HepG2 (cell line): ENCODE measurements around the gene PAPPA2.

Source experiments
- ARID2 ChIP-seq: sonication (generic); formaldehyde crosslinking; IDR thresholded peaks from 2 replicates; pipeline ENCODE4 v1.8.1; 2022; ENCODE audit warnings: mild to moderate bottlenecking, missing genetic modification reagents, borderline replicate concordance
- CTCF ChIP-seq: sonication (generic); formaldehyde crosslinking; IDR thresholded peaks from 2 replicates; pipeline ENCODE4 v1.5.0; 2020; ENCODE audit warnings: mild to moderate bottlenecking, missing genetic modification reagents, moderate library complexity
- JDP2 ChIP-seq: sonication (generic); formaldehyde crosslinking; IDR thresholded peaks from 2 replicates; pipeline ENCODE4 v1.8.1; 2022; ENCODE audit warnings: missing genetic modification reagents, borderline replicate concordance
- JUN ChIP-seq: sonication (generic); formaldehyde crosslinking; IDR thresholded peaks from 2 replicates; pipeline ENCODE4 v1.4.0; 2020; ENCODE audit warnings: mild to moderate bottlenecking, missing genetic modification reagents
- KDM4B ChIP-seq: sonication (generic); formaldehyde crosslinking; IDR thresholded peaks from 2 replicates; pipeline ENCODE4 v1.4.0; 2020; ENCODE audit warnings: missing genetic modification reagents
- MAFK ChIP-seq, 2 experiments: IDR thresholded peaks in 1 of 2; conservative IDR thresholded peaks in 1 of 2; 2 replicates each; pipeline ENCODE4 v1.6.1; 2011; ENCODE audit warnings: improper control_type of control experiment in 2 of 2, low read length in 2 of 2
- UBTF ChIP-seq: sonication (generic); formaldehyde crosslinking; IDR thresholded peaks from 2 replicates; pipeline ENCODE4 v1.4.0; 2020; ENCODE audit warnings: mild to moderate bottlenecking, missing genetic modification reagents

GRCh38 chr1:176469450-176470010, 6.6 kb downstream of the PAPPA2 start:
- TF ChIP-seq JUN (CRISPR knock-in tag) = no peak
- no peak for TF ChIP-seq CTCF (CRISPR knock-in tag)
- TF ChIP-seq UBTF (CRISPR knock-in tag) = no peak
- no peak for TF ChIP-seq ARID2 (CRISPR knock-in tag)
- TF ChIP-seq KDM4B = no peak
- no peak for TF ChIP-seq JDP2 (CRISPR knock-in tag)
- no peak for TF ChIP-seq MAFK (conservative IDR thresholded peaks at IDR 0.05 in 1 of 2, IDR thresholded peaks at IDR 0.05 in 1 of 2; ENCODE audit: low read length in 2 of 2)
